GM18870 (cell line): Measurements from ENCODE around the gene MYO3B.
"Not testable (repeated sequence)": the region's sequence is repeated elsewhere in the genome, so short reads cannot be mapped to it uniquely, and the experiment has no call there.

ENCODE experiments used
- ATAC-seq: cut with Tn5 transposase; IDR thresholded peaks from one replicate; pipeline ENCODE4 v1.9.1; 2021; ENCODE audit warnings: moderate library complexity; ENCODE audit not compliant: unreplicated experiment

The MYO3B gene

GRCh38 chr2:170660409-170660808 lies 482.5 kb downstream of the MYO3B start:
- no peak for ATAC-seq

- ATAC-seq: no peak
These were observed 487.8 kb downstream of the MYO3B start for GRCh38 chr2:170665743-170666142.

- ATAC-seq: no peak
These were observed 492.0 kb downstream of the MYO3B start for GRCh38 chr2:170669909-170670308.

- ATAC-seq: no peak
These were observed 492.7 kb downstream of the MYO3B start for GRCh38 chr2:170670651-170671050.

- no peak for ATAC-seq
These were observed 493.1 kb downstream of the MYO3B start for GRCh38 chr2:170671079-170671478.

GRCh38 chr2:170674282-170674681 lies 496.3 kb downstream of the MYO3B start:
- not testable (repeated sequence) for ATAC-seq

- no peak for ATAC-seq
These were observed 497.8 kb downstream of the MYO3B start for GRCh38 chr2:170675701-170676100.

- no peak for ATAC-seq
These were observed 501.7 kb downstream of the MYO3B start for GRCh38 chr2:170679607-170680079.

- ATAC-seq: peak; percentile 75
These were observed 502.4 kb downstream of the MYO3B start for GRCh38 chr2:170680172-170680941.

- ATAC-seq: no peak
These were observed 503.4 kb downstream of the MYO3B start for GRCh38 chr2:170681311-170681710.

GRCh38 chr2:170685591-170685990 lies 507.6 kb downstream of the MYO3B start:
- ATAC-seq: no peak

GRCh38 chr2:170689481-170689880 lies 511.5 kb downstream of the MYO3B start:
- no peak for ATAC-seq

GRCh38 chr2:170690640-170691039 lies 512.7 kb downstream of the MYO3B start:
- ATAC-seq: no peak

GRCh38 chr2:170694316-170694715 lies 516.4 kb downstream of the MYO3B start:
- no peak for ATAC-seq

GRCh38 chr2:170695521-170696410 lies 517.8 kb downstream of the MYO3B start:
- no peak for ATAC-seq

GRCh38 chr2:170696948-170697347 lies 519.0 kb downstream of the MYO3B start:
- ATAC-seq: no peak

- ATAC-seq: no peak
These were observed 523.1 kb downstream of the MYO3B start for GRCh38 chr2:170701011-170701410.

GRCh38 chr2:170703776-170704476 lies 526.0 kb downstream of the MYO3B start:
- no peak for ATAC-seq
